Testis (tissue), 2 donors: ENCODE results near the gene NDUFAF2.

Experiments used
- POLR2A ChIP-seq: fragments of 450-650 bp; IDR thresholded peaks from one replicate; pipeline ENCODE4 v1.6.1; 2017; ENCODE audit warnings: antibody characterized with exemption, mild to moderate bottlenecking, moderate library complexity
- TF ChIP-seq, protein P1 (sequence below), 3 experiments: fragments of 450-650 bp in 2 of 3; fragments of 200-600 bp in 1 of 3; sonication (generic) in 1 of 3; IDR thresholded peaks; one replicate each; pipeline ENCODE4 v1.5.1; 2016 to 2019; ENCODE audit warnings: antibody characterized with exemption in 3 of 3, mild to moderate bottlenecking in 2 of 3, moderate library complexity in 1 of 3

DNA sequence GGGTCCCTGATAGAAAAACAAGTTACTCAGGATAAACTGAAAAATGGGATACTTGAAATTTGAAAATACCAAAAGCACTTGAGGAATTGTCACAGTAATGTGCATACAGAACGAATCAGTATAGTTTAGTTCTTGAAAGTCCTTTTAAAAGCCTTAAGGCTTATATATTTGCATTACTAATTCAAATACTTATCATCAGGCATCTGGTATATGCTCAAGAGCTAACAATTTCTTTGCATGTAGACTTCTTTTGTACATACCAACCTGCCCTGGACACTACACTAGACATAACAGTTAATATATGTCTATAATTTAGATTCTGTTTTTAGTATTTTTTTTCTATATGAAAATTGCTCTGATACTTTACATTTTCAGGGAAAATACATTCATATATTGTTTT lies 174.1 kb downstream of the NDUFAF2 start:
- TF ChIP-seq POLR2A = no peak
- TF ChIP-seq, protein P1, sequence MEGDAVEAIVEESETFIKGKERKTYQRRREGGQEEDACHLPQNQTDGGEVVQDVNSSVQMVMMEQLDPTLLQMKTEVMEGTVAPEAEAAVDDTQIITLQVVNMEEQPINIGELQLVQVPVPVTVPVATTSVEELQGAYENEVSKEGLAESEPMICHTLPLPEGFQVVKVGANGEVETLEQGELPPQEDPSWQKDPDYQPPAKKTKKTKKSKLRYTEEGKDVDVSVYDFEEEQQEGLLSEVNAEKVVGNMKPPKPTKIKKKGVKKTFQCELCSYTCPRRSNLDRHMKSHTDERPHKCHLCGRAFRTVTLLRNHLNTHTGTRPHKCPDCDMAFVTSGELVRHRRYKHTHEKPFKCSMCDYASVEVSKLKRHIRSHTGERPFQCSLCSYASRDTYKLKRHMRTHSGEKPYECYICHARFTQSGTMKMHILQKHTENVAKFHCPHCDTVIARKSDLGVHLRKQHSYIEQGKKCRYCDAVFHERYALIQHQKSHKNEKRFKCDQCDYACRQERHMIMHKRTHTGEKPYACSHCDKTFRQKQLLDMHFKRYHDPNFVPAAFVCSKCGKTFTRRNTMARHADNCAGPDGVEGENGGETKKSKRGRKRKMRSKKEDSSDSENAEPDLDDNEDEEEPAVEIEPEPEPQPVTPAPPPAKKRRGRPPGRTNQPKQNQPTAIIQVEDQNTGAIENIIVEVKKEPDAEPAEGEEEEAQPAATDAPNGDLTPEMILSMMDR (IDR thresholded peaks at IDR 0.05) = no peak
